Activated T-cell treated with anti-CD3 and anti-CD28 coated beads, Interleukin-2, amount 50 U/mL, for 48 hours (primary cell): ENCODE results near the gene AFTPH.

ENCODE experiments used
- DNase-seq, 2 experiments: peaks; one replicate each; pipeline ENCODE4 v3.0.0-alpha.2; 2020

AFTPH gene

DNA sequence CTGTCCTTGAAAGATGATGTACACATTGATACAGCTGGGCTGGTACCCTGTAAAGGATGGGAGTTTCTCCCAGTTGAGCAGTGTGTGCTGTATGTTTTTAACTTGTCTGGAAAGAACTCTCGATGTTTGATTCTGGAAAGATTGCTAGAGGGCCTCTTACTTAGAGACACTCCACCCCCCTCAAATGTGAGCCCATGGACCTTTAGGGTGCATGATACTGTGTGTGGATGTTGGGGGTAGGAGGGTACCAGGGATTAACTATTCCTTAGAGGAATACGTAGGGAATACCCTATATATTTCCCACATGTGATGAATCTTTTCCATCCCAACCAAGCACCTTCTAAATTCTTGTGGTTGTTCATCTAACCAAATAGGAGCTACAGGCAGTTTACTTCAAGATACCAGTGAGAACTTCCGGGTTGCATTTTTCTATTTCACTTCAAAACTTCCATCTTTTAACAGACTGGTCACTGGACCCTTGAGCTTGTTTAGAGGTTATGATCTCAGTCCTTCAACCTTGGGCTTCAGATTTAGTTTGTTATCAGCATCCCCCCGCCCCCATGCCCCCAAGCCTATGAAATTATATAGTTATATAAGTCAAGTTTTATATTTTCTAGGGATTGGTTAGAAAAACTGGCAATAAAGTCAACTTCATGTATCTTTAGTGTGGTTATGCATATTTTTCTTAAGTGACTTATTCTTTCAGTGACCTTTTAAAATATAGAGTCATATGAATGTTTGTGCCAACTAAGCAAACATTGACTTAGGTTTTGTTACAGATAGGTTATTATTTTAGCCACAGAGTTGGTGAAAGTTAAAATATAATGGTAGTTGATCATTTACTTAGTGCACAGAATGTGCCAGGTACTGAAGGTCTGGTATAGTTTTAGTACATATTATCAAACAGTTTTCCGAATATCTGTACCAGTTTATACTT lies 18.2 kb downstream of the AFTPH start:
- no peak for DNase-seq

DNA sequence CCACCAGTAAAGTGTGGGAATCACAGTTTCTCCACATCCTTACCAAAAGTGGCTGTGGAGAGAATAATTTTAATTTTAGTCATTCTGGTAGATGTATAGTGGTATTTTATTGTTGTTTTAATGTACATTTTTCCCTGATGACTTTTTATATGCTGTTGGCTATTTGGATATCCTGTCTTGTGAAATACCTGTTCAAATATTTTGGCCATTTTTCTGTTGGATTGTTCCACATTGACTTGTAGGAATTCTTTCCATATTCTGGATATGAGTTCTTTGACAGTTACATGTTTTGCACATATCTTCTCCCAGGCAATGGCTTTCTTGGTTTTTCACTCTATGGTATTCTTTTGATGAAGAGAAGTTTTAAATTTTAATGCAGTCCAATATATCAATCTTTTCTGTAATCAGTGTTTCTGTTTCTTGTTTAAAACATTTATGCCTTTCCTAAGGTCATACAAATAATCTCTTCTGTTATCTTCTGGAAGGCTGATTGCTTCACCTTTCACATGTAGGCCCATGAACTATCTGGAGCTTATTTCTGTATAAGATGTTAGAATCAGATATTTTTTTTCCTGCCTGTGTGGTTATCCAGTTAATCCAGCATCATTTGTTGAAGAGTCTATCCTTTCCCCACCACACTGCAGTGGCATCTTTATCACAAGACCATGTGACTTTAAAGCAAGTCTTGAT lies 19.0 kb downstream of the AFTPH start:
- no peak for DNase-seq

DNA sequence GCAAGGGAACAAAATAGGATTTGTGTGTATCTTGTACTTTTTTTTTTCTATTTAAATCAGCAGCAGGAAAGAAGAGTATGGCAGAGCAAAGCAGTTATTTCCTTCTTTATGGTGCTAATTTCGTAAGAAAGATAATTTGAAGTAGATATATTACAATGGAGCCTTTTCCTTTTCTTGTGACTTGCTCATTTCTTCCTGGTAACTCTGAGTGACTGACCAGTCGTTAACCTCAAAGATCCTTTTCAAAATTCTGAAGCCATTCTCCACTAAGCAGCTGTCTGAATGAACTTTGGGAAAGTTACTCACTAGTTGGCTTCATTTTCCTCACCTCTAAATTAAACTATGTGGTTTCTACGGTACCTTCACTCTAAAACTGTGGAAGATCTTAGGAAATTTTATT lies 24.6 kb downstream of the AFTPH start:
- DNase-seq: no peak

DNA sequence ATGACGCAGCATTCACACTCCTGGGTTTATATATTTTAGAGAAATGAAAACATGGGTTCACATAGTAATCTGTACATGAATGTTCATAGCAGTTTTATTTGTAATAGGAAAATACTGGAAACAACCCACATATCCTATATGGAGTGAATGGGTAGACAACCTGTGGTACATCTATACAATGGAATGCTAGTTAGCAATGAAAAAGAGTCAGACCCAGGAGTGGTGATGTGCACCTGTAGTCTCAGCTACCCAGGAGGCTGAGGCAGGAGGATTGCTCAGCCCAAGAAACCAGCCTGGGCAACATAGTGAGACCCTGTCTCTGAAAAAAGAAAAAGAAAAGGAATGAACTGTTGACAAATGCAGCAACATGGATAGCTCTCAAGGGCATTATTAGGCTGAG lies 25.9 kb downstream of the AFTPH start:
- DNase-seq: no peak

DNA sequence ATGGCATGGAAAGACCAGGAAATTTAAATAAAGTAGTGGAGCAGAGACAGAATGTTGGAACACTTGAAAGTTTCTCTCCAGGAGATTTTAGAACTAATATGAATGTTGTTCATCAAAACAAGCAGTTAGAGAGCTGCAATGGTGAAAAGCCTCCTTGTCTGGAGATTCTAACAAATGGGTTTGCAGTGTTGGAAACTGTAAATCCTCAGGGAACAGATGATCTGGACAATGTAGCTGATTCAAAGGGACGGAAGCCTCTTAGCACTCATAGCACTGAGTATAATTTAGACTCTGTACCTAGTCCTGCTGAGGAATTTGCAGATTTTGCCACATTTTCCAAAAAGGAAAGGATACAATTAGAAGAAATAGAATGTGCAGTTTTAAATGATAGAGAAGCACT lies 27.7 kb downstream of the AFTPH start:
- DNase-seq: no peak

DNA sequence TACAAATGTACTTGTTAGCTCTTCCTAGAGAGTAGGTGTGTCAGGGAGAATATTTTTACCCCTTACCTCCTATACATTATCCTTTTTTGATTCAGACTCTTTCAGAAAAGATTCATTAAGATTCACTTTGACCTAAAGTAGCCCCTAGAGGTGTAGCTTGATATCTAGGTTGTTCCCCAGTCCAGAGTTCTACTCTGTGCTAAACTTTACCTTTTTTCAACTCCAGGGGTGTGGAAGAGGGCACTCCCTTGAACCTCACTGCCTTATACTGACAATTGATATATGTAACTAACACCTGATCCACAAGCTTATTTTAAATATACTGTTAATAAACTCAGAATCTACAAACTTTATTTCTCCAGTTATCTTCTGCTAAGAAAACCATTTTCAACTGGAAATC lies 30.0 kb downstream of the AFTPH start:
- DNase-seq: no peak

DNA sequence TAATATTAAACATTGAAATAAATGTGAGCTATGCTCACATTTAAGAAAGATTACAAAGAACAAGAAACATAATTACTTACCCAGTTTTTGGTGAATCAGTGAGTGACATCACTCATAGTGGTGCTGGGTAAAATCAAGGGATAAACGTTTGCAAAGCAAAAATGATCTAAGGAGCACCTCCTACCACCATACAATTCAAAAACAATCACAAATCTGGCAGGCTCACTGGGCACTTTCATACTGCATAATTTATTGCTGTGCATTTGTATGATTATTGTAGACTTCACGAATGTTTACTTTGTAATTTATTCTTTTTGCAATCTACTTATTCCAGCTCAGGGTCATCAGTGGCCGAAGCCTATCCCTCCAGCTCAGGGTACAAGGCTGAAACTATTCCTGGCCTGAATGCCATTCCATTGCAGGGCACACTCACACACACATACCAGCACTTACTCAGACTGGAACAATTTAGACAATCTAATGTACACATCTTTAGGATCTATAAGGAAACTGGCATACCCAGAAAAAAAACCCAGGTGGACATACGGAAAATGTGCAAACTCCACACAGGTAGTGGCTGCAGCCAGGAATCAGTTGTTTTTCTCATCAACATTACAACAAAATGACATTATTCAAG lies 34.4 kb downstream of the AFTPH start:
- no peak for DNase-seq

DNA sequence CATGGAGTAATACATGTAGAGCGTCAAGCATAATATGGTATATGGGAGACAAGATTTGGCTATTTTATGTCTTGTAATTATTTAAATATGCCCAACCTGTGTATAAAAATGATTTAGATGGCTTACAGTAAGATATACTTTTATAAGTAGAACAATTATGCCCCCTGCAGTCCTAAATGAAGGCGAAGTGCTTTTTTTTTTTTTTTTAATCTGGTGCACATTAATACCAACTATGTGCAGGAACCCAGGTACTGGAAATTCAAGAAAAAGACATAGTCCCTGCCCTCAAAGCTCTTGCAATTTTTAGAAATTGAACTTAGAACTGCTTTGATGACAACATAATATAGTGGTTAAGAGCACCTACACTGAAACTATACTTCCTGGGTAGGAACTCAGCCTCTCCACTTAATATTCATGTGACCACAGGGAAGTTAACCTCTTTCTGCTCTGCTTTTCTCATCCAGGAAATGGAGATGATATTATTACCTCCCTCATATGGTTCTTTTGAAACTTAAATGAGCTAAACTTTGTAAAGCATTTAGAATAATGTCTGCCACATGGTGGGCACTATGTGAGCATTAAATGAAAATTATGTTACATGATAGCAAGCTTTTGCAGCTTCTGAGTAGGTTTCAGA lies 38.1 kb downstream of the AFTPH start:
- DNase-seq: no peak

DNA sequence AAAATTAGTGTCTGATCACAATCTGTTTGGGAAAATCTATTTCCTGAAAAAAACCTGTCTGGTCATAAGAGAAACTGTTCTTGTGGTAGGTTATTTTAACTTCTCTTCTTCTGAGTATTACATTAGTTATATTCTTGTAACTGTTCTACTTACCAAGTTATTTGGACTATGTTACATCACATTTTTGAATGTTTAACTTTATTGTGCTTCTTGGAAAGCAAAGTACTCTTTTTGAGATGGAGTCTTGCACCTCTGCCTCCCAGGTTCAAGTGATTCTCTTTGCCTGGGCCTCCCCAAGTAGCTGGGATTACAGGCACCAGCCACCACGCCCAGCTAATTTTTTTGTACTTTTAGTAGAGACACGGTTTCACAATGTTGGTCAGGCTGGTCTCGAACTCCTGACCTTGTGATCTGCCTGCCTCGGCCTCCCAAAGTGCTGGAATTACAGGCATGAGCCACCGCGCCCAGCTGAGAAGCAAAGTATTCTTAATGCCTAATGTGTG lies 39.4 kb downstream of the AFTPH start:
- DNase-seq: no peak

DNA sequence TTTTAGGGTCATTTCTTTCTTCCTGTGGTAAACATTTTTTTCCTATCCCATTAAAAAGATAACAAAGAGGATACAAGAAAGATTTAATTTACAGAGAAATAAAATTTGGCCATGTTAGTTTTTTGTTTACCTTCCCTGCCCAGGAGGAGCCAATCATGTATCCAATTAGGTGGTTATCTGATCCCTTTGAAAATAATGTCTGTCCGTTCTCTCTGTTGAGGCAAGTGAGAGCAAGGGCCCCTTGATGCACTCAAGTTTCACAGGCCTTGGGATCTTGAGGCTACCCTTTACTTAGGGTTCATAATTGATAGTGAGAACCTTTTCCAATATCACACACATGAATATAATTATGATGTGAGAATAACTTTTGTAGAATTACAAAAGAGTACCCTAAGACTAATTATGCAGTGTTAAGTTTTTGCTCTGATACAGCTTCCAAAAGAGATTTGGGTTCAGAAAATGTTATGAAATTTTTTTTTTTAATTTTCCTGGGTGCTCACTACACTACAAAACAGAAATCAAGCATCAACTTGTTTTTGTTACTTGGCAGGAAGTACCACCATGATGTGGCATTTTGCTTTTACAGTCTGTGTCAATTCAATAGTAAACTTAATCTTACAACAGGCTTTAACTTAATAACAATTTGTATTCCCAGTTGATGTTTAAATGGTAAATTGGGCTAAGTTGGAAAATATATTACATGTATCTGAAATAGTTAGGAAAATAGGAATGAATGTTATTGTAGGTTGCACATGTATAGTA lies 42.0 kb downstream of the AFTPH start:
- DNase-seq: no peak

DNA sequence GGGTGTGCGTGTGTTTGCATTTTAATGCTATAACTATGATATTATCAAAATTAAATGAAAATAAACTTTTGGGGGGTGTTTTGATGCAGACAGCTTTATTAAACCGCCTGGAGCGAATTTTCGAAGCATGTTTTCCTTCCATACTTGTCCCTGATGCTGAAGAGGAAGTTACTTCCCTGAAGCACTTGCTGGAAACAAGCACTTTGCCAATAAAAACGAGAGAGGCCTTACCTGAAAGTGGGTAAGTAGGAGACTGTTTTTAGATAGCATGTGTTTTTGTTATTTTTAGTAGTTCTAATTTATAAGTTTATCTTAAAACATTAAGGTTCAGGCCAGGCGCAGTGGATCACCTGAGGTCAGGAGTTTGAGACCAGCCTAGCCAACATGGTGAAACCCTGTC lies 43.3 kb downstream of the AFTPH start:
- no peak for DNase-seq

DNA sequence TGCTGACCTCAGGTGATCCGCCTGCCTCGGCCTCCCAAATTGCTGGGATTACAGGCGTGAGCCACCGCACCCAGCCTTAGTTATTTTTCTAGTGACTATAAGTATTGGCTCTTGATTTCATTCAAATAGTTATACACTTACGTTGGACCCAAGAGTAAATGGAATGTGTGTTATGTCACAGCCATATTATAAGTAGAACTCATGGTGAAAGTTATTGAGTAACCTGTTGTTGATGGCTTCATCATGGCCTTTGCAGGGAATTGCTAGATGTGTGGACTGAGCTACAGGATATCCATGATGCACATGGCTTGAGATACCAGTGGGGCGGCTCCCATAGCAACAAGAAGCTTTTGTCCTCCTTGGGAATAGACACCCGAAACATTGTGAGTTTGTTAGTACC lies 44.7 kb downstream of the AFTPH start:
- DNase-seq: no peak

DNA sequence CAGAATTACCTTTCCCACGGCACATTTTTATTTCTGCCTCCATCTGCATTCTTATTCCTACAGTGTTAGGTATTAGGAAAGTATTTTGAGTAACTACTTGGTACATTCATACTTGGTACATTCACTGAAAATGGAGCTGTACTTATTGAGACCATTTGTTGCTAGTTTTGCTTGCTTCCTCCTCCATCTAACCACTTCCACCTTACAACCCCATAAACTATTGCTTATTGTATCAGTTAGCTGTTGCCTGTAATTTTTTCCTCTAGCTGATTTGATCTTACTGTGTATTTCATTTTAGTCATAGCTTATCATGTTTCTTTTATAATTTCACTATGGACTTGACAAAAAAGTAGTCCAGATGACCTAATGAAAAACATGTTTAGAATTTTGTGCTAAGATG lies 50.7 kb downstream of the AFTPH start:
- DNase-seq: no peak

DNA sequence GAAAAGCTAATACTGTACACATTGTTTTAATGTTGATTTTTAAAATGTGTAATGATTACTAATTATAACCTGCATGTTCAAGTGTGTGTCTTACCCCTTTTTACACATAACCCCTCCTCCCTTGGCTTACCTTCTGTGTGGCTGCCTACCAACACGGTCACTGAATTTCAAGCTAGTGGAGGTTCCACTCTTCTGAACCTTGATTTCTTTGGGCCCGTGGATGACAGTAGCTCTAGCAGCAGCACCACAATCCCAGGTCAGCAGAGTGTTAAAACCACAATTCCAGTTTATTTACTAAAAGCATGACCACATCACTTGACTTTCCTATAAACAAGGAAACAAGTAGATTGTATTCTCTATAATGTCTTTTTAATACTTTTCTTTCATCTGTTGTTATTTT lies 56.9 kb downstream of the AFTPH start:
- DNase-seq: no peak

DNA sequence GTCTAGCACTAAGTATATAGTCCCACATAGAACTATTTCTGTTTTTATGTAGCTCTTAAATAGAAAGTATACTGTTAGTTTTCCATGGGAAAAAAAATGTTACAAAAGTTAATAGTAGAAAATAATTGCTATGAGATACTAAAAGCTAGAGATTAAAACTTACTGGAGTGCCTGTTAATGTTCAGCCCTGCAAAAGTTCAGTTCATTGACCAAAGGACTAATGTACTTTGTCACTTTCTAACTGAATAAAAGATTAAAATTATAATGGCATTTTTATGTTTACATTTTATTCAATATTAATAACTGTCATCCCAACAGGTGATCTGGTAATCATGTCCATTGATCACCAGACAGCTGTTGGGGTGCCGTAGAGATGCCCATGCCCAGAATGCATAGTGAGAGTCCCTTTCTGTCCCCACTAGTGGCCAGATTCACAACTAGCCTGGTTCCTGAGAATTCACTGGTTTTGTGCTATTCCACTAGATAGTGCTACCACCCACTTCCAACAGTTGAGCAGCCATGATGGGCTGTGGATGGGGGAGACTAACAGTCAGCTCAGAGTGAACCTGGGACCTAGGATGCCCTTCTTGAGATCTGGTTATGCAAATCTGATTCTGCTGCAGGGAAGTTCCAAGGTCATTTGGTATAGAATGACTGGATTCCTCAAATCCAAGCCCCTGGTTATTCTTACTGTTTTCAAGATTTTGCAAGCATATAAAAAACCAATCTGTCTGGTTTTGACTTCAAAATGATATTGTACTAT lies 57.8 kb downstream of the AFTPH start:
- DNase-seq: no peak

DNA sequence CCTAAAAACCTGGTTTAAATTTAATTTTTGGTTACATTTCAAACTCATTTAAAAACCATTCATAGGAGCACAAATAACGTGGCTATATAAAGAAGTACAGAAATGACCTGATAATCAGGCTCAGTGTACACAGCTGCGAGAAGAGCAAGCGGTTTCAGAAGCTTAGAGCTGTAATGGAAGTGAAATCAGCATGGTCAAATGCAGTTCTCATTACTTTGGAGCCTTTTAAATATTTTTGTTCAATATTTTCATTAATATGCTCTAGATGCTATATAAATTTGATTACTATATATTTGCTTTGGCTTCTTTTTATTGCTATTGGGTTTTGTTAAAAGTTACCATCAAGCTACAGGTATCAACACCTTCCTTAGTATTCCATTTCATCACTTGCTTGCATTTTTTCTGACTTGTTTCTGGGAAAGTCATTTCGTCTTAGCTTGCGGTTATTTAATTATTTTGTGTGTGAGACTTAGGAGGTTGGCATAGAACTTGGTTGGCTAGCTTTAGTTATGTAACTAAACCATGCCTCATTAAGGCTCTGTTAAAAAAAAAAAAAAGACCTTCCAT lies 58.7 kb downstream of the AFTPH start:
- no peak for DNase-seq

DNA sequence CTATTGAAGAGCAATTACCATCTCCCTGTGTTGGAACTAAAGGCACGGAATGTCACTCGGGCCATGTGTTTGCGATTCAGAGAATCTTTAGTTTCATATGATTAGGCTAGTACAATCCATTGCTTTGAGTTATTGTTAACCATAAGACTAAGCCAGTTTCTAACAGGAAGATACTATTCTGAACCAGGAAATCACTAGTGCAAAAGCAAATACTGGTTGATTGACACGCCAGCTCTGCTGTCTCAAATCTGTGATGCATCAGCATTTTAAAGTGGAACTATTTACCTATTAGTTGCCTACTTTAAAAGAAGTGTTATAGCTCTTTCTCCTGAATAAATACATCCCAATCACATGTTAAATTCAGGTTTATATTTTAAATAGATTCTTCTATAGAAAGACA lies 61.9 kb downstream of the AFTPH start:
- no peak for DNase-seq

DNA sequence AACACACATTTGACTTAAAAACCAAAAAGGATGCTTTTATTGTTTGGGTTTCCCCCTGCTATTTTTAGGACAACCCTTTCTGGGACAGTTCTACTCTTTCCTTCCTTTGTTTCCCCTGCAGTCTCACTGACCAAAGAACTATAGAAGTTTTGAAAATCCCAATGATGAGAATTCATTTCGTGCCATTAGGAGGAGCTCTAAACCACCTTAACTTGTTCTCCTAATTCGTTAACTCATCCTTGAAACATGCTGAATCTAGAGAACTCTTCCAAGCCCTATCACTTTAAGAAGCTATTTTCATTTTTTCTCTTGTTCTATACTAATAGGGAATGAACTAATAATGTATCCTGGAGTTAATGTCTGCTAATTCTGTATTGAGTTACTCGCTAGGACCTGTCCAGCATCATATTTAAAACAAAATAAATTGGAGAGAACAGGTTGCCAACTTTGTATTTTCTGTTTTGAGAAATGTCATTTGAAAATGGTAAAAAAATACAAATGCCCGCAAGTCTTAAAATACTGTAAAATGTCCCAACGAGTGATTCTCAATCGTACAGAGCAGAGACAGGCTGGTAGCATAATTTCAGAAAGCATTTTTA lies 62.9 kb downstream of the AFTPH start:
- no peak for DNase-seq

DNA sequence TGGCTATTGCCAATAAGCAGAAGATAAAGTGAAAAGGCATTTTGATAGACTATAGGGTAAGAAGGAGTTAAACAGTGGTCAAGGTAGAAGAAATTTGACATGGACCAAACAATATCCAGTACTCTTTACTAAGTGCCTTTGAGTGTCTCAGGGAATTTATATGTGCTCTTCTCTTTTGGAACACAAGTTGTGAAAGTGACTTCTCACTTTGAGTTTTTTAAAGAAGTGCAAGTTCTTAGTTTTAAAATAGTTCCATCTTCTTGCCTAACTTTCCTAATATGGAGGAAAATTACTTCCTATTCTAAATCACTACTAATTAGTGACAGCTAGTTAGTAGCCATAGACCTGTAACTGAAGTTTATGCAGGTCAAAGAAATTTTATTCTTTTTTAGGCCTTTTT lies 63.4 kb downstream of the AFTPH start:
- DNase-seq: no peak

DNA sequence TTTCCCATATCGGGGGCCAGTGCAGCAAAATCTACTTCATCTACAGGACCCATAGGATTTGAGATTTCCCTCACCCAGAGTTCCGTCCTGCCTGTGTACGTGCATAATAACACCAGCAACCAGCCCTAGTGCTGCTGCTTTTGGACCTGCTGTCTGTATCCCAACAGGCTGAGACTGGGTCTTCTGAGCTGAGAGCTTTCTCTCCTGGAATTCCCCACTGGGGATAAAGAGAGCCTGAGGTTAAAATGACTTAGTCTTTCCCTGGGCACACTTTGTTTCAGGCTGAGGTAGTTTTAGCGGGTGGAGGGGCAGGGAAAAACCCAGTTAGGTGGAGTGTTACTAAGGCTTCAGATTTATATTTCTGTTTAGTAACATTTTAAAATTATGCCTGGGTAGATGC lies 67.1 kb downstream of the AFTPH start:
- no peak for DNase-seq
